ELR (cell line): ENCODE data around the gene PDE6H.
A peak's percentile ranks its signal among the peaks of the same experiment; 100 is the strongest.

Experiments used
- DNase-seq: peaks from one replicate; pipeline ENCODE4 v3.0.0-alpha.2; 2015; ENCODE audit warnings: low read depth

The PDE6H gene

DNA sequence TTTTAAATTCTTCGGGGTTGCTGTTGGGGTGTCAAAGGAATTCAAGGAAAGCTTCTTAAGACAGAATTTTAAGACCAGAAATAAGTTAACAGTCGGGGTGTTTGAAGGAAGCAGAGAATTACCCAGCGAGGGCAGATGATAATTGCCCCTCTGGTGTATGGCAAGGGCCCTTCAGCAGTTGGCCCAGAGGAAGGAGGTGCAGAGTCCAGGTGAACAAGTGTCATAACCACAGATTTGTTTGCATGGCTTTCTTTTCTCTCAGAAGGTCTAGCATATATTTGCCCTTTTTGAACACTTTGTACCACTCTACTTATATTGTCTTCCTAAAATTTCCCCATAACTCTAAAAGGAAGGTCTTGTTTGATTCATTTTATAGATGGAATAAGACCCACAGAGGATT lies 1.8 kb downstream of the PDE6H start:
- no peak for DNase-seq

DNA sequence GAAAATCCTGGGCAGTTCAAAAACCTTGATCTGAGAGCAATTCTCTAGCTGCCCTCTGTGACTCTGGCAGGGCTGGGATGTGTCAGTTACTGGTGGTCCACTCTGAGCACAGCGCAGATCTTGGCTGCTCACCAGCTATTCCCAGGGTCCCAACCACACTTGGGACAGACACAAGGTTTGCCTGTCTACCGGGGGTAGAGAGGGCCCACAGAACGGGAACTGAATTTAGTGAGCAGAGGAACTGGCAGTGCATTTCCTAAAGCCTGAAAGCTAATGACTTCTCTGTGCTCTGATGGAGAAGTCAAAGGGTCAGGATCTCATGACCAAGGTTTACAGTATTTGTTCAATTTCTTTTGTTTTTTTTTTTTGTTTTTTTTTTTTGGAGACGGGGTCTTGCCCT lies 2.6 kb downstream of the PDE6H start:
- DNase-seq = no peak

DNA sequence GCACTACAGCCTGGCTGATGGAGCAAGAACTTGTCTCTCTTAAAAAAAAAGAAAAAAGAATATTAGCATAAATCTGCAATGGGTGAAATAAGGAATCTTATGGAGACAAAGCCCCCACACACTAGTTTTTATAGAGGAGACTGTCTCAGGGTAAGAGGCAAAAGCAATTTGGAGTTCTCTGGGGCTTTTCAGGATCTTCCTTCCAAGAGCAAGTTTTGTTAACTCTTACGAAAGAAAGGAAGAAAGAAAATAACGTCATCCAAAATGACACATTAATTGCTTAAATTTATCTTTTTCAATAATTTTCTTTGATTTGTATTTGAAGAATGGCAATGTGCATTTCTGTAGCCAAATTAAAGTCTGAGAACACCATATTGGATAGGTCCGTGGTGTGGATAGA lies 3.8 kb downstream of the PDE6H start:
- DNase-seq = no peak

DNA sequence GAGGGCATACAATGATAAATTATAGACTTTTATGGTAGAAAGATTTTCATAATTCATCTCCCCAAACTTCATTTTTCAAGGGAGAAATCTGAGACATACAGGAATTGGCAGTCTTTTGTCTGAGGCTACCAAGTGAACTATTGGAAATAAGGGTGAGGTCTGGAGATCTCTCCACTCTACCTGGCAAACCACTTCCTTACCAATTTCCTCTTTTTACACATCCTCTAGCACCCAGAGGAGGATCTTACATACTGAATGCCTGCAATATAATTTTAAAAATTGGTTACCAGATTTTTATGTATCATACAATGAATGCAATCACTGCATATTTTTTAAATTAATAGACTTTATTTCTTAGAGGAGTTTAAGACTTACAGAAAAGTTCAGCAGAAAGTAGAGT lies 6.6 kb downstream of the PDE6H start:
- no peak for DNase-seq

DNA sequence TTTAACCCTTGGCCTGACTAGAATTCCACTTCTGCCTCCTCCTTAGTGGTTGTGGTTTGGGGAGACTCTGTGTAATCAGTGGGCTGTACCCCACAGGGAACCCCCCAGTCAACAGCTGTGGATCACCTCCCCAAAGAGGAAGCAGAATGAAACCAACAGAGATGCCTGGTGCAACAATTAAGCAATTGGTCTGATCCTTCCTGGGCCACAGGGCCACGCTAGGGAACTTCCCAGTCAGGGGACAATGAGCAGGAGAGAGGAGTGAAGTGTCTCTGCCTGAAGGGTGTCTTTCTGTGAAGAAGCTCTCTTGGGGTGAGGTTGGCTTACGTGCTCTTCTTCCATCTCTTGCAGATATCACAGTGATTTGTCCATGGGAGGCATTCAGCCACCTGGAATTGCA lies 8.2 kb downstream of the PDE6H start:
- DNase-seq = no peak

- no peak for DNase-seq
These were observed 9.7 kb downstream of the PDE6H start for GRCh38 chr12:14982562-14982961.

DNA sequence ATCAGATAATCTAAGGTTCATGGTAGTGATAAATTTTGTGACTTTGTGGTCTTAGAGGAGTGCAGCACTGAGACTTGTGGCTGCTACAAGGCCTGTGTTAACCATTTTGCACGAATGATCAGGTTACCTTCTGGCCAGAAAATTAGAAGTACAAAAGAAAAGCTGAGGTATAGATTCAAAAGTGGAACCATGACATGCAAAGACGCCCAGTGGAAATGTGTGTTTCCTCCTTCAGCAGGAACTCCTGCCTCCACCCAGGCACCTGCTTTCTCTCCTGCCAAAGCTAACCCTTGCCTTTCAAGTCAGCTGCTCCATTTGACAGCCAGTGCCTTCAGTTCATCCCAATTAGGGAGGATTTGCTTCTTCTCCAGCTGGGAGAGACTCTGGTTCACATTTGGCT lies 10.1 kb downstream of the PDE6H start:
- no peak for DNase-seq

GRCh38 chr12:14984036-14984435 lies 11.2 kb downstream of the PDE6H start:
- DNase-seq = no peak

DNA sequence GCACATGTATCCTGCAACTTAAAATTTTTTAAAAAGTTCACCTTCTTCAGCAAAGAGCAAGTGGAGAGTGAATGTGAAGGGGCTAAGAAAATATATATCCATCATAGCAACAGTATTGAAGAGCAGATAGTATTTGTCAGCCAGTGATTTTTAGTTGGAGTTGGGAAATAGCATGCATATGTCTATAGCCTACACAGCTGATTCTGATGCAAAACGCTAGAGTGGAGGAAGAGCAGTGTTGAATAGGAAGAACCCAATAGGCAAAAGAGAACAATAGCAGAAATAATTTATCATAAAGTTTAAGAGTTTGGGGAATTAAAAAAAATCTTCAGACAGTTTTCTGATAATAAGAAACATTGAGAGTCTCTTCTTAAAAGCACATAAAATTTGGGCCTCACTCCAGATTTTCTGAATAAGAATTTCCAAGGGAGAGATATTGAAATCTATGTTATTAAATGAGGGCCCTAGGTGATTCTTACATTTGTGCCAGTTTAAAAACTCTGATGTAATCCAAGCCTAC lies 12.0 kb downstream of the PDE6H start:
- DNase-seq = no peak

GRCh38 chr12:14986449-14986848 lies 13.6 kb downstream of the PDE6H start:
- DNase-seq = no peak

GRCh38 chr12:14988035-14988434 lies 15.2 kb downstream of the PDE6H start:
- DNase-seq = no peak

- DNase-seq = no peak
These were observed 16.9 kb downstream of the PDE6H start for GRCh38 chr12:14989790-14990189.

DNA sequence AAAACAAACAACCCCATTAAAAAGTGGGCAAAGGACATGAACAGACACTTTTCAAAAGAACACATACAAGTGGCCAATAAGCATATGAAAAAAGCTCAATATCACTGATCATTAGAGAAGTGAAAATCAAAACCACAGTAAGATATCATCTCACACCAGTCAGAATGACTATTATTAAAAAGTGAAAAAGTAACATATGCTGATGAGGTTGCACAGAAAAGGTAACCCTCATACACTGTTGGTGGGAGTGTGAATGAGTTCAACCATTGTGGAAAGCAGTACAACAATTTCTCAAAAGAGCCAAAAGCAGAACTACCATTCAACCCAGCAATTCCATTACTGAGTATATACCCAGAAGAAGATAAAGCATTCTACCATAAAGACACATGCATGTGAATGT lies 18.2 kb downstream of the PDE6H start:
- DNase-seq = no peak

GRCh38 chr12:14992673-14993072 lies 19.8 kb downstream of the PDE6H start:
- DNase-seq = no peak

DNA sequence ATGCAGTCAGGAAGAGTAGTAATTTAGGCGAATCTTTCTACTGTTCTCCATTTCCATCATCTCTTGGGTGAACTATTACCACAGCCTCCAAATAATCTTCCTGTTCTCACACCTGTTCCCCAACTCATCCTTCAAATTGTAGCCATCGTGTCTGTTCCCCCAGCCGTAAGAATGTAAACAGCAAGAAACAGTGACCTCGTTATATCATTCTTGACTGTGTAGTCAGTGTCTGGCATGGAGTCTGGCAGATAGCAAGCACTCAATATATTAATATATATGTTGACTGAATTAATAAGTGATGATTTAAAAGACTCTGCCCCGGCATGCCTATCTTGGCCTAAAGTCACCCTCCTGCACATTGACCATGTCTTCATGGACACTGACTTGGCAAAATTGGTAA lies 20.3 kb downstream of the PDE6H start:
- no peak for DNase-seq

- peak; percentile 56 for DNase-seq
These were observed 20.9 kb downstream of the PDE6H start for GRCh38 chr12:14993537-14994266.

GRCh38 chr12:14994610-14995009 lies 21.8 kb downstream of the PDE6H start:
- no peak for DNase-seq

DNA sequence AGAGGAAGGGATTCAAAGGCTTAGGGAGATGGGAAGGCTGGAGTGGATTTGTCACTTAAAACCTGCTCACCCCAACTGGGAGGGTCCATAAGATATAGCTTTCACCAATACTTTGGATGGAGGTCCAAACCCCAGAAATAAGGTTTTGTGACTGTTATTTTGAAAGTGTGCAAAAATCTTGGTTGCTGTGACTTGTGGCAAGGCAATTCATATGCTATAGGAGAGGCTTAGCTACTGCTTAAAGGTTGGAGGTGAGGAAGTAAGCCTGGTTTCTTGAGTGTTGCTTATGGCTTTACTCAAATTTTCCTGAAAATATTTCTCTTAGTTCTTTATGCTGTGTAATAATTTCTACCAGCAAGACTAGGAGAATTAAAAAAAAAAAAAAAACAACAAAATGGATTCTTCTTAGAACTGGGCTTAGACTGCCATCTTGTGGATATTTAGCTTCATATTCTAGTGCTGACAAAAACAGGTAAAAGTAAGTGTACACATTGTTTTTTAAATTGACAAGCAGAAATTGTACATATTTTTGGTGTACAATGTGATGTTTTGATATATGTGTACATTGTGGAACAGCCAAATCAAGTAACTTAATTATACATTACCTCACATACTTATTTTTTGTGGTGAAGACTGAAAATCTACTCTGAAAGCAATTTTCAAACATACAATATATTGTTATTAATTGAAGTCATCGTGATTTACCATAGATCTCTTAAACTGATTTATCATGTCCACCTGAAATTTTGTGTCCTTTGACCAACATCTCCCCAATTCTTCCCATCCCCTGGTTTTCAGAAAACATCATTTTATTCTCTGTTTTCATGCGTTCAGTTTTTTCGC lies 23.0 kb downstream of the PDE6H start:
- DNase-seq = peak; percentile 79

GRCh38 chr12:14997998-14998397 lies 25.2 kb downstream of the PDE6H start:
- DNase-seq = no peak

- no peak for DNase-seq
These were observed 26.3 kb downstream of the PDE6H start for GRCh38 chr12:14999021-14999694.

- no peak for DNase-seq
These were observed 27.0 kb downstream of the PDE6H start for GRCh38 chr12:14999695-15000365.

- DNase-seq = no peak
These were observed 27.7 kb downstream of the PDE6H start for GRCh38 chr12:15000575-15000974.
